ENCODE results near the gene ABCA8. TPM values are rescaled to one million over a fixed set of nuclear protein-coding genes. Genes with fewer than 3 reads are reported as not detected.

ABCA8 gene
- total RNA-seq, 1 experiment from 2014 or later = not detected

DNA sequence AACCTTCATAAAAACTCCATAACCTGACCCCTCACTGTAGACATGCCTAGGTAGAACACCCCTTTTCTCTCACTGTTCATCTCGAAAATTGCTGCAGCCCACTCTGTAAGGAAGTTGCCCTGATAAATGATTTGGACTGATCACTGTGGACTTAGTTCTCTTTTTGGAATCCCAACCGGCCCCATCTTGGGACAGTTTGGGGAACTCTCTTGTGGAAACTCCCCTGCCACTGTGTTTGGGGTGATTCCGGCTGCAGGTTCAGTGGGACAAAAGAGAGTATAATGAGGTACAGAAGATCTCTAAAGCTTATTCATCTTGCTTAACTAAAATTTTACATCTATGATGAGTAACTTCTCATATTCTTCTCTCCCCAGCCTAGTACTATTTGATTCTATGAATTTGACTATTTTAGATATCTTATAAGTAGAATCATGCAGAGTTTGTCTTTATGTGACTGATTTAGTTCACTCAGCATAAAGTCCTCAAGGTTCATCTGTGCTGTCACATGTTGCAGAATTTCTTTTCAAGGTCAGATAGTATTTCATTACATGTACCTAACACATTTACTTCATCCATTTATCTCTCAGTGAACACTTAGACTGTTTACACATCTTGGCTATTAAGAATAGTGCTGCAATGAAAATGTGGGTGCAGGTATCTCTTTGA, 84.9 kb downstream of the ABCA8 start:
- Histone ChIP-seq H3K9me3 (ENCODE audit: low read length) (no peaks in the 10 kb centered on the region), H3K9me2 (replicated peaks; ENCODE audit: insufficient read depth, low read length) (no peaks in the 10 kb centered on the region), H3K9ac (ENCODE audit: low read length) (no peak overlapping the region), H3K79me2 (ENCODE audit: low read length) (no peaks in the 10 kb centered on the region), H3K4me2 (ENCODE audit: low read depth, low read length, poor library complexity, severe bottlenecking) (no peak overlapping the region), H3K27ac (ENCODE audit: low read length) (no peak overlapping the region), H3K36me3 (ENCODE audit: insufficient read depth, low read length) (no peaks in the 10 kb centered on the region), H3K27me3 (ENCODE audit: low read length) (no peaks in the 10 kb centered on the region), H3K4me3 (ENCODE audit: low read length) (no peak overlapping the region), H2AFZ (ENCODE audit: low read length) (no peak overlapping the region), H4K20me1 (ENCODE audit: insufficient read depth, low read depth, low read length) (no peaks in the 10 kb centered on the region), H3K4me1 (ENCODE audit: low read length) (peaks cover 4% of the 10 kb centered on the region; the same call in 1 of the 2 replicates)
- DNase-seq = no peak

DNA sequence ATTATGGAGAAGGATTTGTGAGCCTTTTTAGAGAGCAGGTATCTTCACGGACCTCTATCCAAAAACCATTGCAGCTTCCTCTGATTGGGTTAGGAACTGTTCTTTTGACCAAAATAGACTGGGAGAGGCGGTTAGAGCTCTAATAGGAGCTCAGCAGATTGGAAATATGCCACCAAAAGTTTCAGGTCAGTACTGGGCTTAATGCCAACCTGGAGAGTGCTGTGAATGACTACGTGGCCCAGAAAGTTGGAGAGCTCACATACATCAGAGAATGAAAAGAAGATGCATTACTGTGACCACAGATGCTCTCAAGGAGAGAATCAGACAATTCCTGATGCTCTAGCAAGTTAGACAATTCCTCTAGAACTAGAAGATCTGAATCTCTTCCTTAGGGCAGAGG, 86.5 kb downstream of the ABCA8 start:
- no peaks in the 10 kb centered on the region for H3K9me3 ChIP-seq (ENCODE audit: low read length)
- H3K4me2 ChIP-seq (ENCODE audit: low read depth, low read length, poor library complexity, severe bottlenecking) = no peak overlapping the region
- no peak overlapping the region for H3K27ac ChIP-seq (ENCODE audit: low read length)
- H3K27me3 ChIP-seq (ENCODE audit: low read length) = no peaks in the 10 kb centered on the region
- no peaks in the 10 kb centered on the region for H3K36me3 ChIP-seq (ENCODE audit: insufficient read depth, low read length)
- no peak overlapping the region for H2AFZ ChIP-seq (ENCODE audit: low read length)
- no peaks in the 10 kb centered on the region for H4K20me1 ChIP-seq (ENCODE audit: insufficient read depth, low read depth, low read length)
- no peak overlapping the region for H3K9ac ChIP-seq (ENCODE audit: low read length)
- DNase-seq = no peak
- H3K4me1 ChIP-seq (ENCODE audit: low read length) = peaks cover 4% of the 10 kb centered on the region; the same call in 1 of the 2 replicates
- no peak overlapping the region for H3K4me3 ChIP-seq (ENCODE audit: low read length)
- no peaks in the 10 kb centered on the region for H3K79me2 ChIP-seq (ENCODE audit: low read length)
- no peaks in the 10 kb centered on the region for H3K9me2 ChIP-seq (replicated peaks; ENCODE audit: insufficient read depth, low read length)

DNA sequence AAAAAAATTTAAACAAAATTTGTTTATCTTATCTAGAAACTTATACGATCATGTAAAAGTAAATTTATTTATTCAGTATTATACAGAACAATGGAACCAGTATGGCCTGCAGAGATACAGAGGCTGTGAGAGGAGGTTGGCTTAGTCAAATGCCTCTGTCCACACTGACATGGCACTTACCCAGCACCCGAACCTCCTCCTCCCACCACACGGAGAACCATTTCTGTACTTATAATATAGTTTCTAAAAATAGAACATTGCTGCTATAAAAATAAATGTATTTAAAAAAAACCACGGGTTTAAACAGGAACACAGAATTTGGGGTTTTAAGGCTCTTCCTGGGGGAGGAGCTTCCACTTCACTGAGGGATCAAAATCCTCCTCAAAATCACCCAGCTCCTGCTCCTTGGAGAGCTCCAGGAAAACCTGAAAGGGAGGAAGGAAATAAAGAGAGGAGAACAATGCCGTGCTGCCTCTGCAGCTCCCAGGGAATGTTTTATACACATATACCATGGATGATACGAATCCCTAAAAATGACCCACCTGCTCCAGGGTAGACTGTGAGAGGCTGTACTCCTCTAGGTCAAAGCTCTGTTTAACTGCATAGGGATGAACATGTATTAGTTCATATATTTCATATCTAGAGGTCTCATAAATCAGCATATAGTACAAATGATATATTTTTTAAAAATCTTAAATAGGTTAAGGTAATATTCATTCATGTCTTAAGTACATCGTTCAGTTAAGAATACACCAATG, 87.3 kb downstream of the ABCA8 start:
- no peak overlapping the region for H3K4me2 ChIP-seq (ENCODE audit: low read depth, low read length, poor library complexity, severe bottlenecking)

DNA sequence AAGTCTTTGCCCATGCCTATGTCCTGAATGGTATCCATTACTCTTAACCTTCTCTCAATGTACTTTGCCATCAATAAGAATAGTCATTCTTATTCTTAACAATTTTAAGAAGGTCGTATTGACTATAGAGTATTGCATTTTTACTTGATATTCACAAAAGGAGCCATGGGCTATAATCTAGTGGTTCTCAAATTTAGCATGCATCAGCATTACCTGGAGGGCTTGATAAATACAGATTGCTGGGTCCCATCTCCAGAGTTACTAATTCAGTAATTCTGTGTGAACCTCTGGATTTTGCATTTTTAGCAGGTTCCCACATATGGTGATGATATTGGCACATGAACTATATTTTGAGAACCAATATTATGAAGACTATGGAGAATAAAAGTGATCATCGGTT, 89.6 kb downstream of the ABCA8 start:
- Histone ChIP-seq H3K4me2 (ENCODE audit: low read depth, low read length, poor library complexity, severe bottlenecking) (no peak overlapping the region), H3K9ac (ENCODE audit: low read length) (no peak overlapping the region), H3K4me3 (ENCODE audit: low read length) (no peak overlapping the region), H3K27ac (ENCODE audit: low read length) (no peak overlapping the region), H3K4me1 (ENCODE audit: low read length) (no peaks in the 10 kb centered on the region), H3K79me2 (ENCODE audit: low read length) (no peaks in the 10 kb centered on the region), H2AFZ (ENCODE audit: low read length) (no peak overlapping the region), H3K9me2 (replicated peaks; ENCODE audit: insufficient read depth, low read length) (no peaks in the 10 kb centered on the region), H3K27me3 (ENCODE audit: low read length) (no peaks in the 10 kb centered on the region), H3K36me3 (ENCODE audit: insufficient read depth, low read length) (no peaks in the 10 kb centered on the region), H4K20me1 (ENCODE audit: insufficient read depth, low read depth, low read length) (no peaks in the 10 kb centered on the region), H3K9me3 (ENCODE audit: low read length) (no peaks in the 10 kb centered on the region)
- no peak for DNase-seq

More for the DNA sequence above, 87.3 kb downstream of the ABCA8 start:
- no peak overlapping the region for H3K9ac ChIP-seq (ENCODE audit: low read length)
- no peaks in the 10 kb centered on the region for H3K27me3 ChIP-seq (ENCODE audit: low read length)
- no peak for DNase-seq
- H3K4me3 ChIP-seq (ENCODE audit: low read length) = no peak overlapping the region
- peaks cover 4% of the 10 kb centered on the region; the same call in 1 of the 2 replicates for H3K4me1 ChIP-seq (ENCODE audit: low read length)
- no peaks in the 10 kb centered on the region for H3K79me2 ChIP-seq (ENCODE audit: low read length)
- no peaks in the 10 kb centered on the region for H3K9me2 ChIP-seq (replicated peaks; ENCODE audit: insufficient read depth, low read length)
- H2AFZ ChIP-seq (ENCODE audit: low read length) = no peak overlapping the region
- no peaks in the 10 kb centered on the region for H3K36me3 ChIP-seq (ENCODE audit: insufficient read depth, low read length)
- no peaks in the 10 kb centered on the region for H3K9me3 ChIP-seq (ENCODE audit: low read length)
- H3K27ac ChIP-seq (ENCODE audit: low read length) = no peak overlapping the region
- no peaks in the 10 kb centered on the region for H4K20me1 ChIP-seq (ENCODE audit: insufficient read depth, low read depth, low read length)

DNA sequence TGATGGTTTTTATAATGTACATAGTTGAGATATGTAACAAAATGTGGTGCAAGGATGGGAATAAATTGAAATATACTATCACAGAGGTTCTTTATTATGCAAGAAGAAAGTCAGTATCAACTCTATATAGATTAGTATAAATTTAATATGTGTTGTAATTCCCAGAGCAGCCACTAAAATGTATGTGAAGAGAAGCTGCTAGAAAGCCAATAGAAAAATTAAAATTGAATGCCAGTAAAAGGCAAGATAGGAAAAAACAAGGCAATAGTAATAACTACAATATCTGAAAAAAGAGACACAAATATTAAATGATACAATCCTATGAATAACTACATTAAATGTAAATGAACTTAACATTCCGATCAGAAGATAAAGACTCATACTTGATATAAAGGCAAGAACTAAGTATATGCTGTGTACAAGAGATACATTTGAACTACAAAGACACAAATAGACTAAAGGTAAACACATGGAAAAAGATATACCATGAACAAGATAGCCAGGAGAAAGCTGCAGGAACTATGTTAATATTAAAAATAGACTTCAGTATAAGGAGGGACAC, 92.0 kb downstream of the ABCA8 start:
- Histone ChIP-seq H3K9ac (ENCODE audit: low read length) (no peak overlapping the region), H2AFZ (ENCODE audit: low read length) (no peak overlapping the region), H3K9me3 (ENCODE audit: low read length) (no peaks in the 10 kb centered on the region)

DNA sequence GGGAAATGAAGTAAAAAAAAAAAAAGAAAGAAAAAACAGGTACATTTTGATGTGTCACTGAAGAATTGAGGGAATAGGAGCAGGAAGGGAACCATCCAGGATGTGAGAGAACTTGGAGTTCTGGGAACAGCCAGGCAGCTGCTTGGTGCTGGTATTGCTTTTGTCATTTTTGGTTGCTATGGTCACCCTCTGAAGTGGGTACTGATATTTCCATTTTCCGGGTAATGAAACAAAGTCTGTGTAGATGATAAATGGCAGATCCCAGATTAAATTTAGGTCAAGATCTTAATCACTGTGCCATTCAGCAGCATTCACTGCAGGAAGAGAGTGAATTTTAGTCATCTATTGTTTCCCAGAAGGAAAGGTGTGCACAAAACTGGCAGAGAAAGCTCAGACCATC, 93.6 kb downstream of the ABCA8 start:
- DNase-seq = no peak
- H4K20me1 ChIP-seq (ENCODE audit: insufficient read depth, low read depth, low read length) = no peaks in the 10 kb centered on the region
- no peak overlapping the region for H3K27ac ChIP-seq (ENCODE audit: low read length)
- H3K4me1 ChIP-seq (ENCODE audit: low read length) = no peaks in the 10 kb centered on the region
- H3K4me2 ChIP-seq (ENCODE audit: low read depth, low read length, poor library complexity, severe bottlenecking) = no peak overlapping the region
- no peak overlapping the region for H3K4me3 ChIP-seq (ENCODE audit: low read length)
- no peak overlapping the region for H3K9ac ChIP-seq (ENCODE audit: low read length)
- no peak overlapping the region for H2AFZ ChIP-seq (ENCODE audit: low read length)
- H3K9me2 ChIP-seq (replicated peaks; ENCODE audit: insufficient read depth, low read length) = no peaks in the 10 kb centered on the region
- H3K36me3 ChIP-seq (ENCODE audit: insufficient read depth, low read length) = no peaks in the 10 kb centered on the region
- no peaks in the 10 kb centered on the region for H3K79me2 ChIP-seq (ENCODE audit: low read length)
- H3K9me3 ChIP-seq (ENCODE audit: low read length) = no peaks in the 10 kb centered on the region
- no peaks in the 10 kb centered on the region for H3K27me3 ChIP-seq (ENCODE audit: low read length)

More for the DNA sequence above, 92.0 kb downstream of the ABCA8 start:
- H3K4me2 ChIP-seq (ENCODE audit: low read depth, low read length, poor library complexity, severe bottlenecking) = no peak overlapping the region
- no peaks in the 10 kb centered on the region for H3K9me2 ChIP-seq (replicated peaks; ENCODE audit: insufficient read depth, low read length)
- H3K27ac ChIP-seq (ENCODE audit: low read length) = no peak overlapping the region
- DNase-seq = no peak
- H3K4me1 ChIP-seq (ENCODE audit: low read length) = no peaks in the 10 kb centered on the region
- H3K36me3 ChIP-seq (ENCODE audit: insufficient read depth, low read length) = no peaks in the 10 kb centered on the region
- no peaks in the 10 kb centered on the region for H4K20me1 ChIP-seq (ENCODE audit: insufficient read depth, low read depth, low read length)
- no peaks in the 10 kb centered on the region for H3K79me2 ChIP-seq (ENCODE audit: low read length)
- no peak overlapping the region for H3K4me3 ChIP-seq (ENCODE audit: low read length)
- no peaks in the 10 kb centered on the region for H3K27me3 ChIP-seq (ENCODE audit: low read length)

DNA sequence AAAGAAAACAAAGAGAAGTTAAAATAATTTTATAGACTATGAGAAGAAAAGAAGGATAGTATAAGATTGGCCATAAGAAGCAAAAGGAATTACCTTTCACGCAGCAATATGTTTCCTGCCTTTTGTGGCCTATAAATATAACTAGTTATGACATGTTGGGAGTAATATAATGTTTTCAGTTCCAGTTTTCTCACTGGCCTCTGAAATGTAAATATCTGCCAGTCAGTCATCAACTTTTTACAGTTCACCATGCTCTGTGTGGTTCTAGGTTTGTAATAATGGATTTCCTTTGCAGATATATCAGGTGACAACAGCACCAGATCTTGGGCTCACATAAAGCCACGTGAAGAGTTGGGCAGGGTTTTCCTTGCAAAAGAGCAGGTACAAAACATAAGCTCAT, 94.3 kb downstream of the ABCA8 start:
- H3K4me3 ChIP-seq (ENCODE audit: low read length) = no peak overlapping the region
- no peaks in the 10 kb centered on the region for H3K4me1 ChIP-seq (ENCODE audit: low read length)
- no peaks in the 10 kb centered on the region for H3K36me3 ChIP-seq (ENCODE audit: insufficient read depth, low read length)
- no peak for DNase-seq
- no peaks in the 10 kb centered on the region for H3K9me2 ChIP-seq (replicated peaks; ENCODE audit: insufficient read depth, low read length)
- no peak overlapping the region for H3K27ac ChIP-seq (ENCODE audit: low read length)
- H3K9me3 ChIP-seq (ENCODE audit: low read length) = no peaks in the 10 kb centered on the region
- H3K27me3 ChIP-seq (ENCODE audit: low read length) = no peaks in the 10 kb centered on the region
- no peak overlapping the region for H2AFZ ChIP-seq (ENCODE audit: low read length)
- no peaks in the 10 kb centered on the region for H4K20me1 ChIP-seq (ENCODE audit: insufficient read depth, low read depth, low read length)
- no peak overlapping the region for H3K9ac ChIP-seq (ENCODE audit: low read length)
- H3K4me2 ChIP-seq (ENCODE audit: low read depth, low read length, poor library complexity, severe bottlenecking) = no peak overlapping the region
- H3K79me2 ChIP-seq (ENCODE audit: low read length) = no peaks in the 10 kb centered on the region

DNA sequence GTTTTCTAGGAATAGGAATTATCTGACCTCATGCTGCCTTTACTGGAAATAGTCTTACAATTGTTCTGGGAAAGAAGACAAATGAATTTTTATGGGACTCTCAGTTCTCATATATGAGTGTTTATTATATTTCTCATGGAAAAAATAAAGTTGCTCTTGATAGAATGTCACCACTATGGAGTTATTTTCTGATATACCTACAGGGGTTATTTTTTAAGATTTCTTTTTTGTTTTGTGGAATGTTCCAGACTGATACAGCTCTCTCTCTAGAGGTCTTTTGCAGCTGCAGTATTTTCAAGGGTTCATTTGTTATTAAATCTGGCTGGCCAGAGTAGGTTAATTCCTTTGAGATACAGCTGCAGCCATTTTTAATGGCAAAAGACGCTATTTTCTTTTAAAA, 100.7 kb downstream of the ABCA8 start:
- no peaks in the 10 kb centered on the region for H3K27me3 ChIP-seq (ENCODE audit: low read length)
- H3K36me3 ChIP-seq (ENCODE audit: insufficient read depth, low read length) = no peaks in the 10 kb centered on the region

More for the DNA sequence above, 100.7 kb downstream of the ABCA8 start:
- H3K9me2 ChIP-seq (replicated peaks; ENCODE audit: insufficient read depth, low read length) = no peaks in the 10 kb centered on the region
- H3K4me3 ChIP-seq (ENCODE audit: low read length) = no peak overlapping the region
- H3K27ac ChIP-seq (ENCODE audit: low read length) = no peak overlapping the region
- no peak overlapping the region for H2AFZ ChIP-seq (ENCODE audit: low read length)
- H3K79me2 ChIP-seq (ENCODE audit: low read length) = no peaks in the 10 kb centered on the region
- H4K20me1 ChIP-seq (ENCODE audit: insufficient read depth, low read depth, low read length) = no peaks in the 10 kb centered on the region
- H3K4me1 ChIP-seq (ENCODE audit: low read length) = no peaks in the 10 kb centered on the region
- H3K9ac ChIP-seq (ENCODE audit: low read length) = no peak overlapping the region
- DNase-seq = no peak
- no peak overlapping the region for H3K4me2 ChIP-seq (ENCODE audit: low read depth, low read length, poor library complexity, severe bottlenecking)
- no peaks in the 10 kb centered on the region for H3K9me3 ChIP-seq (ENCODE audit: low read length)
